Lower leg skin (tissue), 3 donors: Measurements from ENCODE around the gene C1orf115.

Experiments
- CTCF ChIP-seq, 3 donors: fragments of 450-650 bp; IDR thresholded peaks; one replicate each; pipeline ENCODE4 v1.5.1; 2016; ENCODE audit warnings: antibody characterized with exemption in 3 of 3, mild to moderate bottlenecking in 3 of 3, moderate library complexity in 2 of 3
- POLR2A ChIP-seq, 2 donors: fragments of 450-650 bp; IDR thresholded peaks; one replicate each; pipeline ENCODE4 v1.6.1; 2016 to 2017; ENCODE audit warnings: antibody characterized with exemption in 2 of 2, mild to moderate bottlenecking in 1 of 2, moderate library complexity in 1 of 2

- no peak for TF ChIP-seq CTCF (IDR thresholded peaks at IDR 0.05)
- no peak for TF ChIP-seq POLR2A (IDR thresholded peaks at IDR 0.05)
Observed at GRCh38 chr1:220741825-220742224, 51.7 kb downstream of the C1orf115 start.
